Liver (tissue), 9 donors: ENCODE results near the gene RTP5. TPM values are rescaled to one million over a fixed set of nuclear protein-coding genes. Genes with fewer than 3 reads are reported as not detected.

Experiments used
- DNase-seq: peaks from one replicate; pipeline ENCODE4 v3.0.0-alpha.2; 2017; ENCODE audit warnings: low spot score
- H3K27ac ChIP-seq, 2 donors: one replicate each; pipeline ENCODE4 v1.7.0; 2013; ENCODE audit warnings: inconsistent platforms in 2 of 2, low read length in 2 of 2, control low read depth in 1 of 2, low read depth in 1 of 2, mild to moderate bottlenecking in 1 of 2
- H3K27me3 ChIP-seq, 4 donors: one replicate each; pipeline versions ENCODE4 v1.6.1 to v1.7.0; 2013; ENCODE audit warnings: low read length in 3 of 4, inconsistent platforms in 1 of 4, mild to moderate bottlenecking in 1 of 4, moderate library complexity in 1 of 4; ENCODE audit not compliant: control insufficient read depth in 4 of 4, insufficient read depth in 4 of 4
- H3K36me3 ChIP-seq, 4 donors: one replicate each; pipeline versions ENCODE4 v1.6.1 to v1.7.0; 2013; ENCODE audit warnings: low read length in 3 of 4, mild to moderate bottlenecking in 3 of 4, low read depth in 1 of 4, moderate library complexity in 1 of 4; ENCODE audit not compliant: control insufficient read depth in 4 of 4, insufficient read depth in 3 of 4
- H3K4me1 ChIP-seq, 4 donors: one replicate each; pipeline versions ENCODE4 v1.6.1 to v1.7.0; 2013; ENCODE audit warnings: low read length in 3 of 4, mild to moderate bottlenecking in 3 of 4, moderate library complexity in 1 of 4; ENCODE audit not compliant: control insufficient read depth in 4 of 4, insufficient read depth in 4 of 4
- H3K4me3 ChIP-seq, 3 donors: one replicate each; pipeline versions ENCODE4 v1.6.1 to v1.7.0; 2013; ENCODE audit warnings: low read length in 3 of 3, control low read depth in 1 of 3, low read depth in 1 of 3, mild to moderate bottlenecking in 1 of 3
- H3K9ac ChIP-seq, 2 donors: one replicate each; pipeline ENCODE4 v1.7.0; 2013; ENCODE audit warnings: low read length in 2 of 2, mild to moderate bottlenecking in 2 of 2, moderate library complexity in 2 of 2, control low read depth in 1 of 2, low read depth in 1 of 2
- H3K9me3 ChIP-seq, 4 donors: one replicate each; pipeline versions ENCODE4 v1.6.1 to v1.7.0; 2013; ENCODE audit warnings: low read length in 3 of 4; ENCODE audit not compliant: control insufficient read depth in 4 of 4
- FOXA2 ChIP-seq: IDR thresholded peaks from 2 replicates; pipeline ENCODE4 v1.6.1; 2016; ENCODE audit warnings: antibody characterized with exemption
- HNF4A ChIP-seq, 2 donors: conservative IDR thresholded peaks; 2 replicates each; pipeline ENCODE4 v1.6.1; 2016; ENCODE audit warnings: antibody characterized with exemption in 2 of 2, mild to moderate bottlenecking in 2 of 2
- HNF4G ChIP-seq: IDR thresholded peaks from 2 replicates; pipeline ENCODE4 v1.6.1; 2016; ENCODE audit warnings: antibody characterized with exemption
- JUND ChIP-seq, 2 donors: IDR thresholded peaks; 2 replicates each; pipeline ENCODE4 v1.6.1; 2016; ENCODE audit warnings: antibody characterized with exemption in 2 of 2
- RAD21 ChIP-seq, 2 donors: IDR thresholded peaks; 2 replicates each; pipeline ENCODE4 v1.6.1; 2016; ENCODE audit warnings: antibody characterized with exemption in 2 of 2, mild to moderate bottlenecking in 2 of 2
- TAF1 ChIP-seq: conservative IDR thresholded peaks from 2 replicates; pipeline ENCODE4 v1.6.1; 2016; ENCODE audit warnings: antibody characterized with exemption, mild to moderate bottlenecking
- WGBS: extraction: QIAGEN DNeasy Blood & Tissue Kit; methylation state at CpG from one replicate; pipeline ENCODE4 v1.1.7; 2013; 5-methylcytosine and 5-hydroxymethylcytosine counted together
- polyA plus RNA-seq, 2 donors: library from polyadenylated mRNA; stranded (reverse) in 1 of 2; unstranded in 1 of 2; fragments of 200-250 nt in 1 of 2; fragments of >200 nt in 1 of 2; fragmentation: Nextera tagmentation in 1 of 2; extraction: Ambion mirVana in 1 of 2; gene quantifications; one replicate each; pipeline versions ENCODE4 v1.2.1 to v1.2.3, GENCODE V29; 2013 to 2015
- total RNA-seq, 2 donors: library from RNA; depleted of rRNA; stranded (reverse); fragments of >200 nt; gene quantifications; one replicate each; pipeline ENCODE4 v1.2.3, GENCODE V29; 2014
- TF ChIP-seq, protein P1 (sequence below): fragments of 150-350 bp; IDR thresholded peaks from 2 replicates; pipeline ENCODE4 v1.5.1; 2017; ENCODE audit warnings: improper control_type of control experiment, low read depth, low read length; ENCODE audit not compliant: missing input control
- TF ChIP-seq, protein P2 (sequence below): IDR thresholded peaks from 2 replicates; pipeline ENCODE4 v1.6.1; 2016; ENCODE audit warnings: antibody characterized with exemption, mild to moderate bottlenecking
- TF ChIP-seq, protein P3 (sequence below): IDR thresholded peaks from 2 replicates; pipeline ENCODE4 v1.6.1; 2016; ENCODE audit warnings: antibody characterized with exemption
- donor health status: healthy.
- donor health status: healthy.
- donor health status: healthy.
- donor health status: healthy.
- donor health status: healthy.

The RTP5 gene
- total and polyA plus RNA-seq, 4 donors = under 0.01 to 0.03 TPM; not detected in 2

DNA sequence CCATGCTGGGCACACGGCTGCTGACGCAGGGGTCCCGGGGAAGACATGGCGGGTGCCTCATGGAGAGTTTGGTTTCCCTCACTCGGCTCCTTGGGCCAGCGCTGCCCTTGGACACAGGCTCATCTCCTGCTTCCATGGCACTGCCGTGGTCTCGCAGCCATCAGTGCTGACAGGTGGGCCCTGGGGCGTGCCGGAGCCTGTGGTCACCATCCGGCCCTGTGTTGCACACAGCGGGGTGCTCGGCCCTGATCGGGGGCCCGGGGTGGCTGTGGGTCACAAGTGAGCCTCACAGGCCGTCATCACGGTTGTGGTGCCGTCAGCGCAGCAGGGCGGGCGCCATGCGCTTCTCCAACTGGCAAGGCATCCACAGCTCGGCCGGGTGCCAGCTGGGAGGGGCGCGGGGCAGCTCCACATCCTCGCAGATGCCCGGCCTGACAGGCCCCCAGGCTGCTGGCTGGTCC lies 582 bp downstream of the RTP5 start:
- TF ChIP-seq FOXA2 (no peak), TAF1 (no peak), HNF4G (no peak)
- TF ChIP-seq, protein P1, sequence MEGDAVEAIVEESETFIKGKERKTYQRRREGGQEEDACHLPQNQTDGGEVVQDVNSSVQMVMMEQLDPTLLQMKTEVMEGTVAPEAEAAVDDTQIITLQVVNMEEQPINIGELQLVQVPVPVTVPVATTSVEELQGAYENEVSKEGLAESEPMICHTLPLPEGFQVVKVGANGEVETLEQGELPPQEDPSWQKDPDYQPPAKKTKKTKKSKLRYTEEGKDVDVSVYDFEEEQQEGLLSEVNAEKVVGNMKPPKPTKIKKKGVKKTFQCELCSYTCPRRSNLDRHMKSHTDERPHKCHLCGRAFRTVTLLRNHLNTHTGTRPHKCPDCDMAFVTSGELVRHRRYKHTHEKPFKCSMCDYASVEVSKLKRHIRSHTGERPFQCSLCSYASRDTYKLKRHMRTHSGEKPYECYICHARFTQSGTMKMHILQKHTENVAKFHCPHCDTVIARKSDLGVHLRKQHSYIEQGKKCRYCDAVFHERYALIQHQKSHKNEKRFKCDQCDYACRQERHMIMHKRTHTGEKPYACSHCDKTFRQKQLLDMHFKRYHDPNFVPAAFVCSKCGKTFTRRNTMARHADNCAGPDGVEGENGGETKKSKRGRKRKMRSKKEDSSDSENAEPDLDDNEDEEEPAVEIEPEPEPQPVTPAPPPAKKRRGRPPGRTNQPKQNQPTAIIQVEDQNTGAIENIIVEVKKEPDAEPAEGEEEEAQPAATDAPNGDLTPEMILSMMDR = no peak
- TF ChIP-seq, protein P2, sequence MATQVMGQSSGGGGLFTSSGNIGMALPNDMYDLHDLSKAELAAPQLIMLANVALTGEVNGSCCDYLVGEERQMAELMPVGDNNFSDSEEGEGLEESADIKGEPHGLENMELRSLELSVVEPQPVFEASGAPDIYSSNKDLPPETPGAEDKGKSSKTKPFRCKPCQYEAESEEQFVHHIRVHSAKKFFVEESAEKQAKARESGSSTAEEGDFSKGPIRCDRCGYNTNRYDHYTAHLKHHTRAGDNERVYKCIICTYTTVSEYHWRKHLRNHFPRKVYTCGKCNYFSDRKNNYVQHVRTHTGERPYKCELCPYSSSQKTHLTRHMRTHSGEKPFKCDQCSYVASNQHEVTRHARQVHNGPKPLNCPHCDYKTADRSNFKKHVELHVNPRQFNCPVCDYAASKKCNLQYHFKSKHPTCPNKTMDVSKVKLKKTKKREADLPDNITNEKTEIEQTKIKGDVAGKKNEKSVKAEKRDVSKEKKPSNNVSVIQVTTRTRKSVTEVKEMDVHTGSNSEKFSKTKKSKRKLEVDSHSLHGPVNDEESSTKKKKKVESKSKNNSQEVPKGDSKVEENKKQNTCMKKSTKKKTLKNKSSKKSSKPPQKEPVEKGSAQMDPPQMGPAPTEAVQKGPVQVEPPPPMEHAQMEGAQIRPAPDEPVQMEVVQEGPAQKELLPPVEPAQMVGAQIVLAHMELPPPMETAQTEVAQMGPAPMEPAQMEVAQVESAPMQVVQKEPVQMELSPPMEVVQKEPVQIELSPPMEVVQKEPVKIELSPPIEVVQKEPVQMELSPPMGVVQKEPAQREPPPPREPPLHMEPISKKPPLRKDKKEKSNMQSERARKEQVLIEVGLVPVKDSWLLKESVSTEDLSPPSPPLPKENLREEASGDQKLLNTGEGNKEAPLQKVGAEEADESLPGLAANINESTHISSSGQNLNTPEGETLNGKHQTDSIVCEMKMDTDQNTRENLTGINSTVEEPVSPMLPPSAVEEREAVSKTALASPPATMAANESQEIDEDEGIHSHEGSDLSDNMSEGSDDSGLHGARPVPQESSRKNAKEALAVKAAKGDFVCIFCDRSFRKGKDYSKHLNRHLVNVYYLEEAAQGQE = no peak
- WGBS = 94% methylated on average over 28 of the region's 28 CpGs
- H3K36me3 ChIP-seq = no peaks in the 10 kb centered on the region
- H3K27me3 ChIP-seq = no peaks in the 10 kb centered on the region
- no peak overlapping the region for H3K4me3 ChIP-seq
- DNase-seq = no peak
- H3K9ac ChIP-seq = no peak overlapping the region
- H3K4me1 ChIP-seq = peaks cover 0 to 3% (median 0%) of the 10 kb centered on the region in 4 donors
- no peak overlapping the region for H3K27ac ChIP-seq
- no peaks in the 10 kb centered on the region for H3K9me3 ChIP-seq

DNA sequence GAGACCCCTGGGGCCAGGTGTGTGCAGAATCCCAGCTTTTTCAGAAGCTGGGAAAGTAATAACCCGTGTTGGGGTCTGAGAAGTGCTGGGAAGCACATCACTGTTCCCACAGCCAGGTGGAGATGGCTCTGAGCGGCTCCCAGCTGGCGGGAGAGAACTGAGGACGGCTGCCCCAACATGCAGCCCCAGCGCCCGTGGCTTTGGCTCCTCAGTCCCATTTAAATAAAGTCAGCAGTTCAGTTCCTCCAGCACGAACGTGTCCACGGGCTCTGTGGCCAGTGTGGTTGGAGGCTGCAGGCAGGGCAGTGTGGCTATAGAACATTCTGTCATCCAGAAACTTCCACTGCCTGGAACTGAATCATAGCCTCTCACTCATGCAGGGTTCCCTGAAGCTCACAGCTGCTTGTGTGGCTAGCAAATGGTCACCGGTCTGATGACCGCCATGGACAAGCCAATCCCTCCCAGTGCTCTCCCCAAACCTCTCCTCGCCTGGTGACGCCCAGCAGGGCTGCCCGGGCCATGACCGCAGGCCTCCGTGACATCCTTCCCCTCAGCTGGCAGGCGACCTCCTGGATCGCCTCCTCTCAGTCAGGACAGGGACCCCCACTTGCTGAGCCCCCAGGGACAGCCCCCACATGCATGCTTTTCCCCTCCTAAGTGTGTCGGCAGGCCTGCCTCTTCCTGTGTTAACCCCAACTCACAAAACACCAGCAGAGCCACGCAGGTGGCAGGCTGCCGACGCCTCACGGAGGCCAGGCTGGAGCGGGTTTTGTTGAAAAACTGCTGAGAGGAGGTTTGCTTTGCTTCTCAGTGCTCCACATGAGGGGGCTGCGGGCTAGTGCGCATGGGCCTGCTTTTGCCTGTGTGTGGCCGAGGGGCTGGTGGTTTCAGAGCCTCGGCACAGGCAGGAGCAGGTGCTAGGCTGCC lies 1.3 kb downstream of the RTP5 start:
- WGBS = 80% methylated on average over 28 of the region's 28 CpGs
- Histone ChIP-seq H3K9me3 (no peaks in the 10 kb centered on the region), H3K27me3 (no peaks in the 10 kb centered on the region), H3K4me1 (peaks cover 0 to 3% (median 0%) of the 10 kb centered on the region in 4 donors), H3K4me3 (no peak overlapping the region), H3K27ac (no peak overlapping the region), H3K9ac (no peak overlapping the region), H3K36me3 (no peaks in the 10 kb centered on the region)
- TF ChIP-seq HNF4A (conservative IDR thresholded peaks at IDR 0.05) (no peak), RAD21 (IDR thresholded peaks at IDR 0.05) (no peak), JUND (IDR thresholded peaks at IDR 0.05) (no peak)
- TF ChIP-seq, protein P3, sequence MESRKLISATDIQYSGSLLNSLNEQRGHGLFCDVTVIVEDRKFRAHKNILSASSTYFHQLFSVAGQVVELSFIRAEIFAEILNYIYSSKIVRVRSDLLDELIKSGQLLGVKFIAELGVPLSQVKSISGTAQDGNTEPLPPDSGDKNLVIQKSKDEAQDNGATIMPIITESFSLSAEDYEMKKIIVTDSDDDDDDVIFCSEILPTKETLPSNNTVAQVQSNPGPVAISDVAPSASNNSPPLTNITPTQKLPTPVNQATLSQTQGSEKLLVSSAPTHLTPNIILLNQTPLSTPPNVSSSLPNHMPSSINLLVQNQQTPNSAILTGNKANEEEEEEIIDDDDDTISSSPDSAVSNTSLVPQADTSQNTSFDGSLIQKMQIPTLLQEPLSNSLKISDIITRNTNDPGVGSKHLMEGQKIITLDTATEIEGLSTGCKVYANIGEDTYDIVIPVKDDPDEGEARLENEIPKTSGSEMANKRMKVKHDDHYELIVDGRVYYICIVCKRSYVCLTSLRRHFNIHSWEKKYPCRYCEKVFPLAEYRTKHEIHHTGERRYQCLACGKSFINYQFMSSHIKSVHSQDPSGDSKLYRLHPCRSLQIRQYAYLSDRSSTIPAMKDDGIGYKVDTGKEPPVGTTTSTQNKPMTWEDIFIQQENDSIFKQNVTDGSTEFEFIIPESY = no peak
- no peak for DNase-seq
